Omental fat pad (tissue), 4 donors: ENCODE results near the gene CFAP300. TPM values are rescaled to one million over a fixed set of nuclear protein-coding genes. Genes with fewer than 3 reads are reported as not detected.

Source experiments
- ATAC-seq: fragments of 150-250 bp; one replicate; pipeline ENCODE4 v1.9.1; 2016; ENCODE audit warnings: mild to moderate bottlenecking, moderate library complexity; ENCODE audit not compliant: low FRiP score
- DNase-seq: peaks from one replicate; pipeline ENCODE4 v3.0.0-alpha.2; 2019; ENCODE audit warnings: low spot score
- total RNA-seq, 4 donors: library from RNA; depleted of rRNA; stranded (reverse); fragments of >200 nt; gene quantifications; one replicate each; pipeline ENCODE4 v1.1.0, GENCODE V29; 2016
- TF ChIP-seq, protein P1 (sequence below), 3 donors: fragments of 450-650 bp; IDR thresholded peaks; one replicate each; pipeline ENCODE4 v1.5.1; 2016 to 2017; ENCODE audit warnings: antibody characterized with exemption in 3 of 3, mild to moderate bottlenecking in 3 of 3, moderate library complexity in 2 of 3

CFAP300 gene
- total RNA-seq, 4 donors from 2014 or later = 1.0 to 3.2 (median 1.2) TPM

DNA sequence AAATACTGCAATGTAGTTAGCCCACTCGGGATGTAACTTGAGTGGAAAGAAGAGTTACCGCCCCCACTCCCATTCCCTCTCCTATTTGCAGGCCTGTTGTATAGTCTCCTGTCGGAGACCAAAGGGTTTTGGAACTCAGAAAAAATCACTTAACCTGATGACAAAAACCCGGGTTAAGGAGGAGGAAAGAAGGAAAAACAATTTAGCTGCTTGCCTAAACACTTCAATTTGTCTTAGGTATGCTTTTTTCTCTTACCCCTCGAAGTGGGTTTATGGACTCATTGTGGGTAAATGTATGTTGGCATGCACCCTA lies 65.2 kb downstream of the CFAP300 start:
- no peak for DNase-seq
- ATAC-seq = no peak
- TF ChIP-seq, protein P1, sequence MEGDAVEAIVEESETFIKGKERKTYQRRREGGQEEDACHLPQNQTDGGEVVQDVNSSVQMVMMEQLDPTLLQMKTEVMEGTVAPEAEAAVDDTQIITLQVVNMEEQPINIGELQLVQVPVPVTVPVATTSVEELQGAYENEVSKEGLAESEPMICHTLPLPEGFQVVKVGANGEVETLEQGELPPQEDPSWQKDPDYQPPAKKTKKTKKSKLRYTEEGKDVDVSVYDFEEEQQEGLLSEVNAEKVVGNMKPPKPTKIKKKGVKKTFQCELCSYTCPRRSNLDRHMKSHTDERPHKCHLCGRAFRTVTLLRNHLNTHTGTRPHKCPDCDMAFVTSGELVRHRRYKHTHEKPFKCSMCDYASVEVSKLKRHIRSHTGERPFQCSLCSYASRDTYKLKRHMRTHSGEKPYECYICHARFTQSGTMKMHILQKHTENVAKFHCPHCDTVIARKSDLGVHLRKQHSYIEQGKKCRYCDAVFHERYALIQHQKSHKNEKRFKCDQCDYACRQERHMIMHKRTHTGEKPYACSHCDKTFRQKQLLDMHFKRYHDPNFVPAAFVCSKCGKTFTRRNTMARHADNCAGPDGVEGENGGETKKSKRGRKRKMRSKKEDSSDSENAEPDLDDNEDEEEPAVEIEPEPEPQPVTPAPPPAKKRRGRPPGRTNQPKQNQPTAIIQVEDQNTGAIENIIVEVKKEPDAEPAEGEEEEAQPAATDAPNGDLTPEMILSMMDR (IDR thresholded peaks at IDR 0.05) = no peak

DNA sequence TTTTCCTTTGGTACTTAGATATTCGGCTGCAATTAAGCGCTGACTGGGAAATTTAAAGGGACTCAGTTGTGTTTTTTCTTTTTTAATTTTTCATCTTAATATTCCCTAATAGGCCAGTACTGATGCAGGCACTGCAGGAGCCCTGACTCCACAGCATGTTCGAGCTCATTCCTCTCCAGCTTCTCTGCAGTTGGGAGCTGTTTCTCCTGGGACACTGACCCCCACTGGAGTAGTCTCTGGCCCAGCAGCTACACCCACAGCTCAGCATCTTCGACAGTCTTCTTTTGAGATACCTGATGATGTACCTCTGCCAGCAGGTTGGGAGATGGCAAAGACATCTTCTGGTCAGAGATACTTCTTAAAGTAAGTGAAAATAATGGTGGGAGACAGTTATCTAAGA lies 66.8 kb downstream of the CFAP300 start:
- TF ChIP-seq, protein P1 (IDR thresholded peaks at IDR 0.05) = no peak
- DNase-seq (no peak), ATAC-seq (no peak)

DNA sequence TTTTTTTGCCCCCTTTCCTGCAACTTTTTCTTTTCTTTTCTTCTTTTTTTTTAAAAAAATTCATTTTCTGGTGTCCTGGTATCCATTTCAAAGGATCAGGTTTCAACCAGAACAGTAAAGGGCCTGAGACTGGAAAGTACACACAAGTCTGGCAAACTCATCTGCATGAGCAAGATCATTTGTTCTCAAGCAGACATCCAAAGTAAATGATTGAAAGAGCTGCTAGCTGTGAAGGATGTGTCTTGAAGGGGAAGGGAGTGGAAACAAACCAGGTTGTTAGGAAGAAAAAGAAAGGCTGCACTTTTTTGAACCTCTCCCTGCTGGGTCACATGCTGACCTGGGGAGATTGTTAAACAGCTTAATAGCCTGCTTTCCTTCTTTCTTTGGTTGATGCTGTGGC lies 68.3 kb downstream of the CFAP300 start:
- TF ChIP-seq, protein P1 (IDR thresholded peaks at IDR 0.05) = no peak
- DNase-seq (no peak), ATAC-seq (no peak)

DNA sequence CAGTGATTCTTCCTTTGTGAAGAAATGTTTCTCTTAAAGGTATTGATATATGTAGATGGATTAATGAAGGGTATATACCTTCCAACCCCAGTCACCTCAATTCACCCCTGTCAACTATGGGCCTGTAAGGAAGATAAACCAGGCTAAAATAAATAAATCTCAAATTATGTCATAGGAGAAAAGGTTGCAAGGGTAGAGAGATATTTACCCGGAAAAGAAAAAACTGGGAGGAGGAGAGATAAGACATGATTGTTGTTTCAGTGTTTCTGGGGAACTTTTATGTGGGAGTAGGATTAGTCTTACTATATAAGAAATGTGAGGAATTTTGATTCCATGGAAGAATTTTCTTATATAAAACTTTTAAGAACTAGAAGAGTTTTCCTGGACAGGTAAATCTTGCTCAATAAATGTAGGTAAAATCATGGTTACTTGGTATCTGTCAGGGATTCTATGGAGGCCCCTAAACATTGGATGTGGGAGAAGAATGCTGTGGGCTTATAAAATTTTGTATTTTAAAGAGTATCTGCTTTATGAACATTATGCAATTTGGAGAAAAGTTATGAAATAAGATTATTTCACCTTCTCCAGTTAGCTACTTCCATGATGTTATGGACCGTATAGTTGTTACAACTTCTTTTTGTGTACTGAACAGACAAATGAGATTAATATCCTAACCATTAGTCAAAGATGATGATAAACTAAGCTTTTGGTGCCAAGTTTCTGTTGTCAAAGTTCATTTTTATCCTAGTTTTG lies 69.4 kb downstream of the CFAP300 start:
- TF ChIP-seq, protein P1 (IDR thresholded peaks at IDR 0.05) = no peak
- ATAC-seq (no peak), DNase-seq (no peak)

DNA sequence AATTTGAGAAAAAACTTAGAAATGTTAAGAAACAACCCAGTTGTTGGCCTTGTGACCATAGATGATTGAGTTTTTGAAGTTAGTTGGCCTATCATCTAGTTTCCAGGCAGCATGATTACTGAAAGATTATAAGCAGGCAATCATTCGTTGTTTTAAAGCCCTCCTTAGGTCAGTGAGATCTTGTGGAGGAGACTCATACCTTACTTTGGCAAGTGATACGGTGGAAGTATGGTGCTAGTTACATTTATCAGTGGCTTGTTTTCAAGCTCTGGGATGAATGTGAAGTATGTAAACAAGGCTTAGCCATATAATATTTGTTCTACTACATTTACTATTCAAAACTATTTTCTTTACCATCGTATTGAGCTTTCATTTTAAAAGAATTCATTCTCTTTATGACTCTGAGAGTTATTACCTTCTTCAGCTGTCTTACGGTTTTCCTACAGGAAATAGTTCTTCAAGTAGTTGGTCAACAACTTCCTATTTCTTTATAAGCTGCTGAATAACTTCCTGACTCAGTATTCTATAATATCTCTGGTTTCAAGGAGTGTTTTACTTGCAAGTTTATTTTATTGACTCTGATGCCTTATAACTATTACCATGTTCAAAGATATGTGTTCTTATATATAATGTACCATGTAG lies 70.4 kb downstream of the CFAP300 start:
- DNase-seq = no peak
- no peak for ATAC-seq
- TF ChIP-seq, protein P1 (IDR thresholded peaks at IDR 0.05) = no peak

DNA sequence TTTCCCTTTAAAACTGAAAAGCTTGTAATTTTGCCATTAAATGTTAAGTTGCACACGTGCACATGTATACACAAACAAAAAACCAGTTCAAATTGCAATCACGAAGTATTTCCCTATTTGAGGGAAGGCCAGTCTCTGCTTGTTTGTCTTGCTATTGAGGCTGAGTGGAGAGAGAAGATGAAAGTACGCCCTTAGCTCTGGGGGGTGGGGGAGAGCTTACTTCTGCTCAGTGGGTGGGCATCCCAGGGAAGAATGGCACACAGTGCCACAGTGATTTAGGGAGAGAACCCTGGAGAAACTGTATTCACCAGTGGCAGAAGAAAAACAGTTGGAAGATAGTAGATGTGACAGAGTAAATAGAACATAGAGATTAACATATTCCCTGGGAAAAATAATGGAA lies 71.7 kb downstream of the CFAP300 start:
- no peak for DNase-seq
- no peak for ATAC-seq
- TF ChIP-seq, protein P1 (IDR thresholded peaks at IDR 0.05) = no peak

DNA sequence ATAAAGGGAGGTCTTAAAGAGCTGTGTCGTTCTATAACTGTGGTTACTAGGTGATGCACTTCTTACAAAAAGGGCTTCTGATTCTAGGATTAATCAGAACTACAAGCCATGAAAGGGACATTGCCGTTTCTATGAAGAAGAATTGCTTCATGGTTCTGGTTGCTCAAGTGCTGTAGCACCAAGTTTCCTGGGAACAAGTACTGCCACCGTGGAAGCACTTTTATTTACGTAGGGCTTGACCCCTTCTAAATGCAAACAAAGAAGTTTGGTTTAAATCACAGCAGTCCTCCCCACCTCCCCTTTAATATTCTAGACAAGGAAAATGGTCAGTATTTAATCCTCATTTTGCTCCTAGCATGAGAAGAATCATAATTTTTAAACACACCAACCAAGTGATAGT lies 72.8 kb downstream of the CFAP300 start:
- ATAC-seq = no peak
- TF ChIP-seq, protein P1 (IDR thresholded peaks at IDR 0.05) = no peak
- no peak for DNase-seq
